OCI-LY7 (cell line): ENCODE results near the gene FBXL17. TPM values are rescaled to one million over a fixed set of nuclear protein-coding genes. Genes with fewer than 3 reads are reported as not detected.

ENCODE experiments used
- BruUV-seq: library from RNA; stranded (reverse); fragments of 400-500 nt; replicated peaks from 2 replicates; lab custom pipeline; 2021; lab: Mats Ljungman, UMichigan
- CTCF ChIA-PET: fragments of 300-600 bp; sonication (Branson Sonifier 250); formaldehyde crosslinking; loops from one replicate; lab custom pipeline; 2022; ENCODE audit warnings: antibody characterized with exemption; ENCODE audit not compliant: unreplicated experiment; lab: Charles Lee
- POLR2A ChIA-PET: fragments of 300-600 bp; sonication (Branson Sonifier 250); formaldehyde crosslinking; loops from one replicate; lab custom pipeline; 2022; ENCODE audit warnings: antibody characterized with exemption; lab: Charles Lee
- DNase-seq: peaks from one replicate; pipeline ENCODE4 v3.0.0-alpha.2; 2015; ENCODE audit warnings: low spot score
- H2AFZ ChIP-seq: fragments of 200-600 bp; sonication (generic), shearing (Covaris generic); 2 replicates; pipeline ENCODE4 v1.6.1; 2014; ENCODE audit warnings: mild to moderate bottlenecking, antibody characterized with exemption, low read length, moderate library complexity
- H3K27ac ChIP-seq: fragments of 200-600 bp; sonication (generic); 2 replicates; pipeline ENCODE4 v1.5.1; 2014; ENCODE audit warnings: mixed run types, low read depth, mild to moderate bottlenecking, moderate library complexity, low read length, inconsistent platforms; ENCODE audit not compliant: poor library complexity, severe bottlenecking
- H3K36me3 ChIP-seq: fragments of 200-600 bp; sonication (generic); 2 replicates; pipeline ENCODE4 v1.6.1; 2014; ENCODE audit warnings: mild to moderate bottlenecking, antibody characterized with exemption, low read length, moderate library complexity, mixed read lengths; ENCODE audit not compliant: insufficient read depth
- H3K4me1 ChIP-seq: fragments of 200-600 bp; sonication (generic); 2 replicates; pipeline ENCODE4 v1.5.1; 2014; ENCODE audit warnings: mild to moderate bottlenecking, low read length; ENCODE audit not compliant: insufficient read depth, poor library complexity, severe bottlenecking
- H3K4me2 ChIP-seq: fragments of 200-600 bp; sonication (generic); 2 replicates; pipeline ENCODE4 v1.6.1; 2014; ENCODE audit warnings: mild to moderate bottlenecking, low read length
- H3K4me3 ChIP-seq: fragments of 200-600 bp; sonication (generic); 2 replicates; pipeline ENCODE4 v1.5.1; 2014; ENCODE audit warnings: mild to moderate bottlenecking, low read depth, low read length; ENCODE audit not compliant: poor library complexity, severe bottlenecking
- H3K79me2 ChIP-seq: fragments of 200-600 bp; sonication (generic); 2 replicates; pipeline ENCODE4 v1.6.1; 2016; ENCODE audit warnings: low read depth, mild to moderate bottlenecking, low read length, moderate library complexity, mixed read lengths; ENCODE audit not compliant: insufficient read depth
- H3K9me2 ChIP-seq: fragments of 200-600 bp; sonication (generic); 2 replicates; pipeline ENCODE4 v1.6.1; 2016; ENCODE audit warnings: mild to moderate bottlenecking, low read length, mixed read lengths; ENCODE audit not compliant: insufficient read depth
- H3K9me3 ChIP-seq: fragments of 200-600 bp; sonication (generic); 2 replicates; pipeline ENCODE4 v1.6.1; 2014; ENCODE audit warnings: mild to moderate bottlenecking, mixed run types, low read length, mixed read lengths
- H4K20me1 ChIP-seq: fragments of 200-600 bp; sonication (generic); 2 replicates; pipeline ENCODE4 v1.6.1; 2014; ENCODE audit warnings: mild to moderate bottlenecking, antibody characterized with exemption, low read length, moderate library complexity, mixed read lengths; ENCODE audit not compliant: insufficient read depth
- EZH2phosphoT487 ChIP-seq: fragments of 200-600 bp; sonication (generic); IDR thresholded peaks from 2 replicates; pipeline ENCODE4 v1.6.1; 2018; ENCODE audit warnings: low read depth, borderline replicate concordance, mild to moderate bottlenecking, mixed run types, antibody characterized with exemption, low read length, moderate library complexity, mixed read lengths
- intact Hi-C: fragments of 100-400 bp; cut with micrococcal nuclease; formaldehyde crosslinking; loops from one replicate; pipeline ENCODE4 v1.10.0; 2022; ENCODE audit not compliant: unreplicated experiment
- total RNA-seq, 2 experiments: library from RNA; depleted of rRNA in 1 of 2; stranded (reverse); fragments of >200 nt in 1 of 2; shearing (Covaris generic) in 1 of 2; gene quantifications; 2 replicates each; pipeline ENCODE4 v1.2.3, GENCODE V29; 2014 to 2022
- TF ChIP-seq, protein P1 (sequence below): fragments of 200-600 bp; sonication (generic); conservative IDR thresholded peaks from 2 replicates; pipeline ENCODE4 v1.5.1; 2014; ENCODE audit warnings: mild to moderate bottlenecking, antibody characterized with exemption, low read length, moderate library complexity, mixed read lengths

FBXL17 gene
- total RNA-seq, 2 experiments from 2014 or later, result 10.2 to 21.6 TPM

DNA sequence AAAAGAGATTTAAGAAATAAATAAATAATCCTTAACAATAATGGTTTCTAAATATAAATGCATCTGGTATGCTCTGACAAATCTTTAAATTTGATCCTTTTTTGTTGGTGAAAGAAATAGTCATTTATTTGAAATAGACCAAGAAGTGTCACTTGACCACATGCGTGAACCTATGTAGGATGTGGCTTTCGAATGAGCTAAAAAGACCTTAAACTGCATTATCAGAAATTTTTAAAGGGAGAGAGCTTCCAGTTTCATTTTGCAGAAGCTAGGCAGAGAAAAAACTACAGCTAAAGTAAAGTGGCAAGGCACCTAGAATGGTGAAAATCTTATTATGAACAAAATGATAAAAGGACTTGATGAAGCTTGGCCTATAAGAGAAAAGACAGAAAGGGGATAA, 402.0 kb downstream of the FBXL17 start:
- Histone ChIP-seq H2AFZ (no peak overlapping the region), H3K9me3 (no peaks in the 10 kb centered on the region), H4K20me1 (no peaks in the 10 kb centered on the region), H3K4me1 (no peaks in the 10 kb centered on the region), H3K27ac (no peak overlapping the region), H3K4me3 (no peak overlapping the region), H3K9me2 (no peaks in the 10 kb centered on the region), H3K4me2 (no peak overlapping the region), H3K36me3 (no peaks in the 10 kb centered on the region), H3K79me2 (no peaks in the 10 kb centered on the region)
- DNase-seq, result no peak
- intact Hi-C loops, result no loop called here
- TF ChIP-seq, protein P1, sequence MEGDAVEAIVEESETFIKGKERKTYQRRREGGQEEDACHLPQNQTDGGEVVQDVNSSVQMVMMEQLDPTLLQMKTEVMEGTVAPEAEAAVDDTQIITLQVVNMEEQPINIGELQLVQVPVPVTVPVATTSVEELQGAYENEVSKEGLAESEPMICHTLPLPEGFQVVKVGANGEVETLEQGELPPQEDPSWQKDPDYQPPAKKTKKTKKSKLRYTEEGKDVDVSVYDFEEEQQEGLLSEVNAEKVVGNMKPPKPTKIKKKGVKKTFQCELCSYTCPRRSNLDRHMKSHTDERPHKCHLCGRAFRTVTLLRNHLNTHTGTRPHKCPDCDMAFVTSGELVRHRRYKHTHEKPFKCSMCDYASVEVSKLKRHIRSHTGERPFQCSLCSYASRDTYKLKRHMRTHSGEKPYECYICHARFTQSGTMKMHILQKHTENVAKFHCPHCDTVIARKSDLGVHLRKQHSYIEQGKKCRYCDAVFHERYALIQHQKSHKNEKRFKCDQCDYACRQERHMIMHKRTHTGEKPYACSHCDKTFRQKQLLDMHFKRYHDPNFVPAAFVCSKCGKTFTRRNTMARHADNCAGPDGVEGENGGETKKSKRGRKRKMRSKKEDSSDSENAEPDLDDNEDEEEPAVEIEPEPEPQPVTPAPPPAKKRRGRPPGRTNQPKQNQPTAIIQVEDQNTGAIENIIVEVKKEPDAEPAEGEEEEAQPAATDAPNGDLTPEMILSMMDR, result no peak
- no peak for TF ChIP-seq EZH2phosphoT487
- POLR2A ChIA-PET, result interaction anchor here (0.9 kb wide), 1 partner anchor 15 kb away, joined by 3 read pairs; no protein-coding TSS in a partner anchor
- CTCF ChIA-PET, result no interaction called here
- no TSS peak for BruUV-seq

- Histone ChIP-seq H3K4me3 (no peak overlapping the region), H3K4me2 (no peak overlapping the region), H3K36me3 (no peaks in the 10 kb centered on the region), H3K27ac (no peak overlapping the region), H3K9me3 (no peaks in the 10 kb centered on the region), H2AFZ (no peak overlapping the region), H3K79me2 (no peaks in the 10 kb centered on the region), H3K9me2 (no peaks in the 10 kb centered on the region), H3K4me1 (no peaks in the 10 kb centered on the region), H4K20me1 (no peaks in the 10 kb centered on the region)
- POLR2A ChIA-PET, result interaction anchor here (0.6 to 1.0 kb wide), 3 partner anchors 15 to 24 kb away, joined by 3 to 8 read pairs (median 3); no protein-coding TSS in a partner anchor
- intact Hi-C loops, result no loop called here
- DNase-seq, result no peak
- BruUV-seq, result no TSS peak
- CTCF ChIA-PET, result interaction anchor here (1.0 kb wide), 1 partner anchor 11 kb away, joined by 4 read pairs; no protein-coding TSS in a partner anchor
- TF ChIP-seq, protein P1, result no peak
- no peak for TF ChIP-seq EZH2phosphoT487
Observed at GRCh38 chr5:107979291-107979690, 402.6 kb downstream of the FBXL17 start.

- Histone ChIP-seq H3K4me2 (no peak overlapping the region), H3K4me1 (no peaks in the 10 kb centered on the region), H3K9me3 (no peaks in the 10 kb centered on the region), H3K4me3 (no peak overlapping the region), H3K79me2 (no peaks in the 10 kb centered on the region), H3K9me2 (no peaks in the 10 kb centered on the region), H3K36me3 (no peaks in the 10 kb centered on the region), H2AFZ (no peak overlapping the region), H4K20me1 (no peaks in the 10 kb centered on the region), H3K27ac (no peak overlapping the region)
- CTCF ChIA-PET, result no interaction called here
- BruUV-seq, result no TSS peak
- POLR2A ChIA-PET, result no interaction called here
- TF ChIP-seq, protein P1, result no peak
- TF ChIP-seq EZH2phosphoT487, result no peak
- no peak for DNase-seq
- intact Hi-C loops, result loop anchor here (1.0 kb wide), 1 partner anchor 40 kb away; no protein-coding TSS in a partner anchor
Observed at GRCh38 chr5:107977550-107978071, 404.3 kb downstream of the FBXL17 start.
